ENCODE measurements around the gene ARL14EP. TPM values are rescaled to one million over a fixed set of nuclear protein-coding genes. Genes with fewer than 3 reads are reported as not detected.

ARL14EP gene
- total RNA-seq, 2 experiments from 2014 or later: 28.3 to 36.1 TPM

DNA sequence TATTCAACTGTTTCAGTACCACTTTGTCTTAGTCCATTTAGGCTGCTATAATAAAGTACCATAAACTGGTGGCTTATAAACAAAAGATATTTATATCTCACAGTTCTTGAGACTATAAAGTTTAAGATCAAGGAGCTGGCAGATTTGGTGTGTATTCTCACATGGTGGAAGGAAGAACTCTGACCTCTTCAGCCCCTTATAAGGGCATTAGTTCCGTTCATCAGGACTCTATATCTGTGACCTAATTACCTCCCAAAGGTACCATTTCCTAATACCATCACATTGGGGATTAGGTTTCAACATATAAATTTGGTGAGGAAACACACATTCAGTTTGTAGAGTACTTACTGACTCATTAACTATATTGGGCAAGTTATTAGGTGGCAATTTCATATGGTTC lies 10.7 kb upstream of the ARL14EP start:
- Mint-ChIP-seq H3K9me3 (ENCODE audit: low read depth) (no peaks in the 10 kb centered on the region), H3K36me3 (no peaks in the 10 kb centered on the region)

GRCh38 chr11:30313580-30313979 lies 9.3 kb upstream of the ARL14EP start:
- Mint-ChIP-seq H3K4me1 (peaks cover 15% of the 10 kb centered on the region), H3K27me3 (peaks cover 20% of the 10 kb centered on the region), H3K4me3 (no peak overlapping the region), H3K9me3 (ENCODE audit: low read depth) (no peaks in the 10 kb centered on the region), H3K36me3 (no peaks in the 10 kb centered on the region), H3K27ac (no peak overlapping the region)
- no peak for DNase-seq
- CTCF ChIA-PET: interaction anchor here (1.2 to 2.6 kb wide), 2 partner anchors 13 to 185 kb away, joined by 3 to 14 read pairs; no protein-coding TSS in a partner anchor
- ATAC-seq: no peak

More for the DNA sequence above, 10.7 kb upstream of the ARL14EP start:
- H3K27me3 Mint-ChIP-seq: peaks cover 25% of the 10 kb centered on the region
- H3K27ac Mint-ChIP-seq: no peak overlapping the region
- peaks cover 12% of the 10 kb centered on the region for H3K4me1 Mint-ChIP-seq
- CTCF ChIA-PET: no interaction called here
- no peak overlapping the region for H3K4me3 Mint-ChIP-seq
- ATAC-seq (no peak), DNase-seq (no peak)

DNA sequence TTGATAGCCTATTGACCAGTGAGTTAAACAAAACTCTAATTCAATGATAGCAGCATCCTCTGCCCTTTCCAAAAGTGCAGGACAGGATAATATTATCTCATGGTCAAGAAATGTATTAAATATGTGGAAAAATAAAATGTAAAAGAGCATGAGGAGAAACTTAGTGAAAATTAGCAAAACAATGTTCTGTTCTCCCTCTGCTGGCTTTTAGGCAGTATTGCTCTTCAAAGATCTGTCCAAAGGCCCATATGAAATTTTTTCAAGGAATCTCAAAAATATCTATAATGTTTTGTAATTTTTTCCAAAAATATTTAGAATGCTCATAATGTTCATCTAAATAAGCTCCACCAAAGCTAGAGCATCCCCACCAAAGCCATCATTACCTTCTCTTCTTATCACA lies 8.3 kb upstream of the ARL14EP start:
- no peaks in the 10 kb centered on the region for H3K36me3 Mint-ChIP-seq
- CTCF ChIA-PET: interaction anchor here (1.2 to 2.6 kb wide), 2 partner anchors 12 to 186 kb away, joined by 3 to 14 read pairs; no protein-coding TSS in a partner anchor
- no peak for ATAC-seq
- no peaks in the 10 kb centered on the region for H3K9me3 Mint-ChIP-seq (ENCODE audit: low read depth)
- H3K27me3 Mint-ChIP-seq: peaks cover 11% of the 10 kb centered on the region
- DNase-seq: no peak
- H3K27ac Mint-ChIP-seq: no peak overlapping the region
- peaks cover 15% of the 10 kb centered on the region for H3K4me1 Mint-ChIP-seq
- no peak overlapping the region for H3K4me3 Mint-ChIP-seq

- ATAC-seq (no peak), DNase-seq (no peak)
- CTCF ChIA-PET: interaction anchor here (1.2 kb wide), 1 partner anchor 119 kb away, joined by 4 read pairs; no protein-coding TSS in a partner anchor
- Mint-ChIP-seq H3K27ac (no peak overlapping the region), H3K9me3 (ENCODE audit: low read depth) (no peaks in the 10 kb centered on the region), H3K36me3 (no peaks in the 10 kb centered on the region), H3K4me1 (peaks cover 10% of the 10 kb centered on the region), H3K4me3 (no peak overlapping the region), H3K27me3 (peaks cover 7% of the 10 kb centered on the region)
Measured at GRCh38 chr11:30316237-30316636, 6.7 kb upstream of the ARL14EP start.

- Mint-ChIP-seq H3K9me3 (ENCODE audit: low read depth) (no peaks in the 10 kb centered on the region), H3K27me3 (peaks cover 6% of the 10 kb centered on the region), H3K4me1 (peaks cover 13% of the 10 kb centered on the region), H3K27ac (peak overlapping the region; percentile 45), H3K4me3 (no peak overlapping the region), H3K36me3 (no peaks in the 10 kb centered on the region)
- ATAC-seq (no peak), DNase-seq (no peak)
- CTCF ChIA-PET: no interaction called here
Measured at GRCh38 chr11:30317030-30317429, 5.9 kb upstream of the ARL14EP start.

DNA sequence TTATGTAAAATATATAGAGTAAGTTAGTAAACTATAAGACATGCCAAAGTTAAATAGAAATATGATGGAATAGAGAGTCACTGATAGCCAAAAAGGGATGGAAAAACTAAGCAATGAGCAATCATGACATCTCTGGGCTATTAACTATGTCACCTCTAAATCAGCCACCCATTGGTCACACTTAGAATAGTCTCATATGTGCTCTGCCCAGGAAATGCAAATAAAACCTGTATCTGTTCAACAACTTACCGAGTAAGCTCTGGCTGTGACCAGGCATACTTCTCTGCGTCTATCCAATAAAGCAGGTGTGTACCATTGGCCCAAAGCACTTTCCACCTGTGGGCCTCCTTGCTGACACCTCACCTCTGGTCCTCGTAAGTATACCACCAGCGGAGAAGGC lies 1.6 kb upstream of the ARL14EP start:
- CTCF ChIA-PET: interaction anchor here (2.5 kb wide), 1 partner anchor 11 kb away, joined by 16 read pairs; no protein-coding TSS in a partner anchor
- H3K9me3 Mint-ChIP-seq (ENCODE audit: low read depth): no peaks in the 10 kb centered on the region
- no peak overlapping the region for H3K4me3 Mint-ChIP-seq
- no peak for DNase-seq
- peaks cover 42% of the 10 kb centered on the region for H3K4me1 Mint-ChIP-seq
- H3K36me3 Mint-ChIP-seq: peaks cover 5% of the 10 kb centered on the region
- no peak overlapping the region for H3K27ac Mint-ChIP-seq
- peaks cover 2% of the 10 kb centered on the region for H3K27me3 Mint-ChIP-seq
- ATAC-seq: no peak

- CTCF ChIA-PET: interaction anchor here (1.0 to 2.5 kb wide), 3 partner anchors 10 to 14 kb away, joined by 3 to 16 read pairs (median 8); no protein-coding TSS in a partner anchor
- peaks cover 44% of the 10 kb centered on the region for H3K4me1 Mint-ChIP-seq
- no peak for DNase-seq
- H3K36me3 Mint-ChIP-seq: peaks cover 10% of the 10 kb centered on the region
- no peak for ATAC-seq
- peak overlapping the region; percentile 99 for H3K27ac Mint-ChIP-seq
- no peaks in the 10 kb centered on the region for H3K9me3 Mint-ChIP-seq (ENCODE audit: low read depth)
- peak overlapping the region; percentile 98 for H3K4me3 Mint-ChIP-seq
- peaks cover 2% of the 10 kb centered on the region for H3K27me3 Mint-ChIP-seq
Measured at GRCh38 chr11:30322191-30322590, 713 bp upstream of the ARL14EP start.

- H3K9me3 Mint-ChIP-seq (ENCODE audit: low read depth): no peaks in the 10 kb centered on the region
- CTCF ChIA-PET: interaction anchor here (0.7 to 1.4 kb wide), 4 partner anchors 12 to 45 kb away, joined by 3 to 4 read pairs (median 3); no protein-coding TSS in a partner anchor
- H3K27ac Mint-ChIP-seq: peak overlapping the region; percentile 81
- H3K36me3 Mint-ChIP-seq: peaks cover 29% of the 10 kb centered on the region
- H3K27me3 Mint-ChIP-seq: no peaks in the 10 kb centered on the region
- peaks cover 62% of the 10 kb centered on the region for H3K4me1 Mint-ChIP-seq
- no peak for DNase-seq
- H3K4me3 Mint-ChIP-seq: peak overlapping the region; percentile 30
- no peak for ATAC-seq
Measured at GRCh38 chr11:30326114-30326778, 3.3 kb downstream of the ARL14EP start.

GRCh38 chr11:30326906-30327305 lies 4.0 kb downstream of the ARL14EP start:
- Mint-ChIP-seq H3K4me3 (peak overlapping the region; percentile 36), H3K27ac (peak overlapping the region; percentile 81), H3K4me1 (peaks cover 60% of the 10 kb centered on the region), H3K9me3 (ENCODE audit: low read depth) (no peaks in the 10 kb centered on the region), H3K27me3 (no peaks in the 10 kb centered on the region), H3K36me3 (peaks cover 31% of the 10 kb centered on the region)
- CTCF ChIA-PET: interaction anchor here (0.7 to 1.4 kb wide), 4 partner anchors 13 to 45 kb away, joined by 3 to 4 read pairs (median 3); no protein-coding TSS in a partner anchor
- DNase-seq: no peak
- ATAC-seq: no peak

GRCh38 chr11:30328681-30329080 lies 5.8 kb downstream of the ARL14EP start:
- CTCF ChIA-PET: no interaction called here
- Mint-ChIP-seq H3K4me1 (peaks cover 54% of the 10 kb centered on the region), H3K27ac (no peak overlapping the region), H3K4me3 (no peak overlapping the region), H3K27me3 (no peaks in the 10 kb centered on the region), H3K9me3 (ENCODE audit: low read depth) (no peaks in the 10 kb centered on the region), H3K36me3 (peaks cover 40% of the 10 kb centered on the region)
- no peak for ATAC-seq
- DNase-seq: no peak

- H3K27me3 Mint-ChIP-seq: no peaks in the 10 kb centered on the region
- peaks cover 49% of the 10 kb centered on the region for H3K4me1 Mint-ChIP-seq
- peak overlapping the region; percentile 45 for H3K27ac Mint-ChIP-seq
- ATAC-seq (no peak), DNase-seq (no peak)
- H3K36me3 Mint-ChIP-seq: peaks cover 44% of the 10 kb centered on the region
- no peaks in the 10 kb centered on the region for H3K9me3 Mint-ChIP-seq (ENCODE audit: low read depth)
- CTCF ChIA-PET: no interaction called here
- H3K4me3 Mint-ChIP-seq: no peak overlapping the region
Measured at GRCh38 chr11:30329150-30329940, 6.4 kb downstream of the ARL14EP start.

DNA sequence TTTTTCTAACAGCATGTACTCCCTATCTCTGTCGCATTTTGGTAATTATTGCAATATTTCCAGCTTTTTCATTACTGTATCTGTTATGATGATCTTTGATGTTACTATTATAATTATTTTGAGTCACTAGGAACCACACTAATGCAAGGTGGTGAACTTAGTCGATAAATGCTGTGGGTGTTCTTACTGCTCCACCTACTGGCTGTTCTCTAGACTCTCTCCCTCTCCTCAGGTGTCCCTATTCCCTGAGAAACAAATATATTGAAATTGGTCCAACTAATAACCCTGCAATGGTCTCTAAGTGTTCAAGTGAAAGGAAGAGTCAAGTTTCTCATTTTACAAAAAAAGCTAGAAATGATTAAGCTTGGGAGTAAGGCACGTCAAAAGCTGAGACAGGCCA lies 10.5 kb downstream of the ARL14EP start:
- H3K9me3 Mint-ChIP-seq (ENCODE audit: low read depth): no peaks in the 10 kb centered on the region
- CTCF ChIA-PET: interaction anchor here (0.9 to 4.1 kb wide), 7 partner anchors 8 to 205 kb away, joined by 3 to 16 read pairs (median 6); partner anchors contain the start of gene ARL14EP
- H3K27me3 Mint-ChIP-seq: no peaks in the 10 kb centered on the region
- ATAC-seq (no peak), DNase-seq (no peak)
- no peak overlapping the region for H3K4me3 Mint-ChIP-seq
- peaks cover 16% of the 10 kb centered on the region for H3K4me1 Mint-ChIP-seq
- H3K27ac Mint-ChIP-seq: no peak overlapping the region
- peaks cover 52% of the 10 kb centered on the region for H3K36me3 Mint-ChIP-seq

- Mint-ChIP-seq H3K27ac (no peak overlapping the region), H3K36me3 (peaks cover 12% of the 10 kb centered on the region), H3K9me3 (ENCODE audit: low read depth) (no peaks in the 10 kb centered on the region), H3K4me3 (no peak overlapping the region), H3K27me3 (no peaks in the 10 kb centered on the region), H3K4me1 (peaks cover 4% of the 10 kb centered on the region)
- DNase-seq (no peak), ATAC-seq (no peak)
- CTCF ChIA-PET: interaction anchor here (1.1 to 1.9 kb wide), 2 partner anchors 9 to 16 kb away, joined by 3 to 6 read pairs; no protein-coding TSS in a partner anchor
Measured at GRCh38 chr11:30342736-30343166, 19.8 kb downstream of the ARL14EP start.
